GM18507 (cell line): Measurements from ENCODE around the gene RSPO3.
"Not testable (repeated sequence)": the region's sequence is repeated elsewhere in the genome, so short reads cannot be mapped to it uniquely, and the experiment has no call there.

Experiments used
- DNase-seq: peaks from one replicate; pipeline ENCODE4 v3.0.0; 2011; ENCODE audit warnings: low read depth; ENCODE audit not compliant: insufficient read length; ENCODE audit errors: extremely low spot score
- FAIRE-seq: peaks from 2 replicates; lab custom pipeline; 2011; peaks lifted over from hg19 to GRCh38; lab: Jason Lieb, UNC

Gene RSPO3, protein sequence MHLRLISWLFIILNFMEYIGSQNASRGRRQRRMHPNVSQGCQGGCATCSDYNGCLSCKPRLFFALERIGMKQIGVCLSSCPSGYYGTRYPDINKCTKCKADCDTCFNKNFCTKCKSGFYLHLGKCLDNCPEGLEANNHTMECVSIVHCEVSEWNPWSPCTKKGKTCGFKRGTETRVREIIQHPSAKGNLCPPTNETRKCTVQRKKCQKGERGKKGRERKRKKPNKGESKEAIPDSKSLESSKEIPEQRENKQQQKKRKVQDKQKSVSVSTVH

GRCh38 chr6:127118298-127119101 lies at the start of gene RSPO3:
Gene RSPO3, plus strand, starts transcription at chr6:127118671. Its CDS starts 522 bp downstream, at chr6:127119193.
- DNase-seq: no peak
- no peak for FAIRE-seq

DNA sequence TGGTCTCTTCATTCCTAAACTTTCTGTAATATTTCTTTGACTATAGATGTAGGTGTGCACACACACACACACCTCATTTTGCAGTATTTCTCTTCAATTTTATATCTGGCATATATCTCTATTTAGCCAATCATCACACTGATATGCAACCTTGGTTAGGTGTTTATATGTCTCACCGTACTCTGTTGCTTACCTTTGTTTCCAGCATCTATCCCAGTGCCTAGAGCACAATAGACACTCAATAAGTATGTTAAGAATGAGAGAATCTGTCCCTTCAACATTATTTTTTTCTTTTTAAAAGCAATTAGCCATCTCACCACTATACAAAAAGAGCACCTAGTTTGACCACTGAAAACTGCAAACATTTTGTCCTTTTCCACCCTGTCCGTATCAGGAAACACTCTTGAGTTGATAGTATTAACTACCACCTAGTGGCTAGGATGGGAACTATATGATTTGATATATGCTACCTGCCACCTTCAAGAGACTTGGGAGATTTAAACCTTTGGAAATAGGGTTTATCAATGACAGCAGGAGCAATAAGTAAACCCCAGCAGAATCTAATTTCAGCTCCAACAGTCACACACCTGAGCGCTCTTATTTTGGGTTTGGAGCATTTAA lies 48.7 kb upstream of the RSPO3 start:
- no peak for DNase-seq
- no peak for FAIRE-seq

DNA sequence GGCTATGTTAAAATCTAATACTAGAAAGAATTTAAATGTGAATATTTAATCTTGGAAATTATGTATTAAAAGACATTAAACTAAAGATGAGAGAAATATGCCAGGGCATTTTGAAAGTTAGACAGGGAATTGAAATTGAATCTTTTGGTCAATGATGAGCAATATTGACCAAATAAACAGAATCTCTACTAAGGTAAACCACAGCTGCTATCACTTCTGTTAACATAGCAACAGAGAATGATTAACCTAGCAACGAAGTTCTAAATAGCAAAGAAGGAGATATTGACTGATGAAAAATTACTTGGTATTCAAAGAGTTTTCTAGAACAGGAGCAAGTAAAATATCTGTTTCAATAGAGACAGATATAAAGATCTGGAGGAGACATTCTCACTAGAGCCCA lies 45.2 kb upstream of the RSPO3 start:
- FAIRE-seq (no peak), DNase-seq (no peak)

GRCh38 chr6:127076466-127076865 lies 42.0 kb upstream of the RSPO3 start:
- DNase-seq (no peak), FAIRE-seq (no peak)

- DNase-seq (no peak), FAIRE-seq (no peak)
These were observed 40.6 kb upstream of the RSPO3 start for GRCh38 chr6:127077886-127078285.

GRCh38 chr6:127078669-127079068 lies 39.8 kb upstream of the RSPO3 start:
- DNase-seq (no peak), FAIRE-seq (no peak)

DNA sequence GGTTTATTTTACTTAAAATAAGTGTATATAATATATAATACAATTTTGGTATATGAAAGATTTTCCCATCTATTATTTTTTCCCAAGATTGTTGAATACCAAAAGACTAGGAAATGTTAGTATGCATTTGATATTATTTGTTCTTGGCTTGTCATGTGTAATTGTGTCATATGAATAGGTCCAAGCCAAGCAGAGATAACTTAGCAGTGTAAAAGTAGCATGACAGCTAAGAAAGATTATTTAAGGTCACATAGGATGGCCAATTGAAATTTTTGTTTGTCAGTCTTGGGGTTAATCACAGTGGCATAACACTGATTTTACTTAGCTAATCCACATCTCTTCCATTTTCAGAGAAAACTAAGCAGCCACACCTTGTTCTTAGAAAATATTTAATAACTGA lies 38.8 kb upstream of the RSPO3 start:
- FAIRE-seq (no peak), DNase-seq (no peak)

- FAIRE-seq (no peak), DNase-seq (no peak)
These were observed 38.4 kb upstream of the RSPO3 start for GRCh38 chr6:127080081-127080480.

GRCh38 chr6:127083231-127083962 lies 35.1 kb upstream of the RSPO3 start:
- DNase-seq (no peak), FAIRE-seq (no peak)

GRCh38 chr6:127083963-127084310 lies 34.5 kb upstream of the RSPO3 start:
- FAIRE-seq: no peak
- DNase-seq: no peak

GRCh38 chr6:127085181-127085580 lies 33.3 kb upstream of the RSPO3 start:
- DNase-seq: no peak
- no peak for FAIRE-seq

DNA sequence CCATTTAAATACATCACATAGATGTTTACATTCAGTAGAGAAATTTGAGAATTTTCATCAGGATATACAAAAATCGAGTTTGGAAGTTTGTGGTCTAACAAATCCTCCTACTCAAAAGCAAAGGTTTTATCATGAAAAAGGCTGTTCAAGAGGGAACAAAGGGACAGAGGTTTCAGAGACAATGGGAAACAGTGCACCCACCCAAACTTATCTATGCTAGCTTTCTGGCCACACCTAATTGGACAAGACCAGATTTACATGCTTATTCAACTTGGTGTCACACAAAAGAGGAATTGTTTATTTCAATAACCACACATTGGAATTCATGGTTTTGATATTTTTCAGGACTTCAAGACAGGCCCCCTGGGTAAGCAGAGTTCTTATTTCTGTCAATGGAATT lies 28.4 kb upstream of the RSPO3 start:
- DNase-seq: no peak
- no peak for FAIRE-seq

DNA sequence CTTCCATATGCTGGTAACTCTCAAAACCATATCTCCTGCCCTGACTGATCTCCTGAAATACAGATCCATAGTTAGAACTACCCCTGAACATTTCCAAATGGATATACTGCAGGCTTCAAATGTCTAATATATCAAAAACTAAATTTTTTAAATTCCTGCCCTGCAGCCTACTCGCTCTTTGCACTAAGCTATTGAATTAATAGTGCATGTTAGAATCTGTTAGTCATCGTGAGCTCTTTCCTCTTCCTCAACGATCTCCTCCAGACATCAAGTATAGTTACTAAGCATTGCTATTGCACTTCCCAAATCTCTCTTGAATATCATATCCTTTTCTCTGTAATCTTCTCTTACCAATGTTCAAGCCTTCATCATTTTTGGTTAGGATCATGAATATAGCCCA lies 26.0 kb upstream of the RSPO3 start:
- FAIRE-seq: no peak
- no peak for DNase-seq

- FAIRE-seq (no peak), DNase-seq (no peak)
These were observed 23.7 kb upstream of the RSPO3 start for GRCh38 chr6:127094791-127095190.

- no peak for FAIRE-seq
These were observed 22.3 kb upstream of the RSPO3 start for GRCh38 chr6:127096167-127096566.

GRCh38 chr6:127097442-127097841 lies 21.0 kb upstream of the RSPO3 start:
- not testable (repeated sequence) for DNase-seq, FAIRE-seq

More at GRCh38 chr6:127096167-127096566, 22.3 kb upstream of the RSPO3 start:
- DNase-seq: no peak

DNA sequence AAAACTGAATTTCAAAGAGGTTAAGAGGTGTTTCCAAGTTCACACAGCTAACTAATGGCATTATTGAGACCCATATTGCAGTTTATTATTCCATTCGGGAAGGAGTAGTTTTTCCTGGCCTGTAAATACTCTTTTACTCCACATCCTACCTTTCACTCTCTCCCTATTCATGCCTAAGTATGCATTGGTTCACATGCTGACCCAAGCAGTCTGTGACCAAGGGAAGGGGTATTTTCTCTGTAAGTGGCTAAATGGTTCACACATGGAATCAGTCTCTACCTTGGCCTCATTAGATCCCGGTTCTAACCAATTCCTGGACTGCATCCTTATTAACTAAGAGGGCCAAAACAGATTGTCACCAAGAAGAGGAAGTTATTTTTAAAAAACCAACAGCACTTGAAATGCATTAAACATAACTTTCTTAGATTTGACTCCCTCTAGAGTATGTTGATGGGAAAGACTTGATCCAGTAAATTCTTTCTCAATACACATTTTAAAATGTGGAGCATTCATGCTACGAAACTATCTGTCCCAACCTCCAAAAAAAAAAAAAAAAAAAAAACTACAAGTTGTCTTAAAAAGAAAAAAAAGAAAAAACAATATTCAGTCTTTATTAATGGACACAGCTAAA lies 17.8 kb upstream of the RSPO3 start:
- no peak for FAIRE-seq
- DNase-seq: no peak

GRCh38 chr6:127102299-127102698 lies 16.2 kb upstream of the RSPO3 start:
- DNase-seq (no peak), FAIRE-seq (no peak)

DNA sequence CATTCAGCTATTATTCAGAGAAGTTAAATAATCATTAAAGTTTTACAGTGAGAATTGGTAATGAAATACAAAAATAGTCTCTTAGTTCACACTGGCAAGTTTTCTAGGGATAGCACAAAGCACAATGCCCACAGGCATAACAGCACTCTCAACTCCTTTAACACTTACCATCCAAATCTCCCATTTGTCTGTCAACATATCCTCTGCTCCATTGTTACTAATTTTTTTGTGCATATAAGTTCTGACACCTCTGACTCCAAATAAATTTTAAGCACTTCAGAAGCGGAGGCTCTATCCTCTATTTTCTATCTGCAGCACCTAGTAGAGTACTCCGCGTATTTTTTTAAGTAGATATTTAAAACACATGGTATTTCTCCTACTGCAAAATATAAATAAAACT lies 15.6 kb upstream of the RSPO3 start:
- FAIRE-seq (no peak), DNase-seq (no peak)

GRCh38 chr6:127103482-127103881 lies 15.0 kb upstream of the RSPO3 start:
- DNase-seq (no peak), FAIRE-seq (no peak)
